Ovary (tissue), 3 donors: ENCODE results near the gene OR1F1.
"Not testable (repeated sequence)": the region's sequence is repeated elsewhere in the genome, so short reads cannot be mapped to it uniquely, and the experiment has no call there.

Experiments used
- POLR2A ChIP-seq: fragments of 450-650 bp; IDR thresholded peaks from one replicate; pipeline ENCODE4 v1.6.1; 2017; ENCODE audit warnings: antibody characterized with exemption, mild to moderate bottlenecking, moderate library complexity
- TF ChIP-seq, protein P1 (sequence below), 3 donors: fragments of 450-650 bp in 2 of 3; fragments of 200-600 bp in 1 of 3; IDR thresholded peaks; one replicate each; pipeline versions ENCODE4 v1.5.1 to v1.8.0; 2016 to 2022; ENCODE audit warnings: antibody characterized with exemption in 3 of 3, mild to moderate bottlenecking in 1 of 3
- donor health status: DM: no; HTN: no; CAD: no.

DNA sequence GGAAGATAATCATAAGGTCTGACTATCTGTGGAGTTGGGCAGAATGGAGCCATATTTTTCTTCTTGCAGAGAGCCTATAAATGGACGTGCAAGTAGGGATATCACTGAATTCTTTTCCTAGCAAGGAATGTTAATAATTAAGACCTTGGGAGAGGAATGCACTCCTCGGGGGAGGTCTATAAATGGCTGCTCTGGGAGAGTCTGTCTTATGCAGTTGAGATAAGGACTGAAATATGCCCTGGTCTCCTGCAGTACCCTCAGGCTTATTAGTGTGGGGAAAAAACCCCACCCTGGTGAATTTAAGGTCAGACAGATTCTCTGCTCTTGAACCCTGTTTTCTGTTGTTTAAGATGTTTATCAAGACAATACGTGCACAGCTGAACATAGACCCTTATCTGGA lies 17.9 kb downstream of the OR1F1 start:
- TF ChIP-seq, protein P1, sequence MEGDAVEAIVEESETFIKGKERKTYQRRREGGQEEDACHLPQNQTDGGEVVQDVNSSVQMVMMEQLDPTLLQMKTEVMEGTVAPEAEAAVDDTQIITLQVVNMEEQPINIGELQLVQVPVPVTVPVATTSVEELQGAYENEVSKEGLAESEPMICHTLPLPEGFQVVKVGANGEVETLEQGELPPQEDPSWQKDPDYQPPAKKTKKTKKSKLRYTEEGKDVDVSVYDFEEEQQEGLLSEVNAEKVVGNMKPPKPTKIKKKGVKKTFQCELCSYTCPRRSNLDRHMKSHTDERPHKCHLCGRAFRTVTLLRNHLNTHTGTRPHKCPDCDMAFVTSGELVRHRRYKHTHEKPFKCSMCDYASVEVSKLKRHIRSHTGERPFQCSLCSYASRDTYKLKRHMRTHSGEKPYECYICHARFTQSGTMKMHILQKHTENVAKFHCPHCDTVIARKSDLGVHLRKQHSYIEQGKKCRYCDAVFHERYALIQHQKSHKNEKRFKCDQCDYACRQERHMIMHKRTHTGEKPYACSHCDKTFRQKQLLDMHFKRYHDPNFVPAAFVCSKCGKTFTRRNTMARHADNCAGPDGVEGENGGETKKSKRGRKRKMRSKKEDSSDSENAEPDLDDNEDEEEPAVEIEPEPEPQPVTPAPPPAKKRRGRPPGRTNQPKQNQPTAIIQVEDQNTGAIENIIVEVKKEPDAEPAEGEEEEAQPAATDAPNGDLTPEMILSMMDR (IDR thresholded peaks at IDR 0.05): not testable (repeated sequence)
- TF ChIP-seq POLR2A: not testable (repeated sequence)
